Adrenal gland (tissue), 5 donors: ENCODE data around the gene BRD2.

Experiments
- POLR2A ChIP-seq, 2 donors: fragments of 450-650 bp; IDR thresholded peaks; one replicate each; pipeline ENCODE4 v1.6.1; 2017; ENCODE audit warnings: antibody characterized with exemption in 2 of 2, mild to moderate bottlenecking in 2 of 2, moderate library complexity in 1 of 2
- TF ChIP-seq, protein P1 (sequence below), 6 experiments: fragments of 450-650 bp in 4 of 6; fragments of 200-600 bp in 2 of 6; sonication (generic) in 1 of 6; IDR thresholded peaks; 1 replicate in 5 of 6; 2 replicates in 1 of 6; pipeline versions ENCODE4 v1.5.1 to v1.8.0; 2016 to 2021; ENCODE audit warnings: antibody characterized with exemption in 6 of 6, mild to moderate bottlenecking in 2 of 6, moderate library complexity in 1 of 6
- donor health status: DM: no; HTN: no; CAD: no.

DNA sequence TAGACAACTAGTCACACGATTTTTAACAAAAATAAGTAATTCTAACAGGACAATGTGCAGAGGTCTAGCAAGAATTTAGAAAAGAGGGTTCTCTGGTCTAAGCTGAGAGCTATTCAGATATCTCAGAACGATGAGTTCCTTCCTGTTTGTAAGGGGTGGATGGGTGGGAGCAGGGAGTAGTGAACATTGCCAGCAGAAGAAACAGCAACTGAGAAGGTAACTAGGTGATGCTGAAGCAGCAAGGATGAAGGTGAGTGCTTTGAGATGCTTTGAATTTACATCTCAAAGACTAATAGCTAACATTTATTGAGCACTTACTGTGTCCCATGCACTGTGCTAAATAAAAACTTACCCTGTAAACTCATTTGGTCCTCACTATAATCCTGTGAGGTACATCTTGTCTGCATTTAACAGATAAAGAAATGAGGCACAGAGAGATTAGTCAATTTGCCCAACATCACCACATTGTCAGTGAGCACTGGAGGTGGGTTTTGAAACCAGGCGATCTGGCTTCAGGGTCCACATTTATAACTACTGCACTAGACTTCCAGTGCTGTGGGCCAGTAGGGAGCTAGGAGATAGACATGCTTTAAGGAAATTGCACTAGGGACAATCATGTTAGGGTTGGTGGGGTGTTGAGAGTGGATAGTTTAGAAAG, 15.7 kb downstream of the BRD2 start:
- TF ChIP-seq, protein P1, sequence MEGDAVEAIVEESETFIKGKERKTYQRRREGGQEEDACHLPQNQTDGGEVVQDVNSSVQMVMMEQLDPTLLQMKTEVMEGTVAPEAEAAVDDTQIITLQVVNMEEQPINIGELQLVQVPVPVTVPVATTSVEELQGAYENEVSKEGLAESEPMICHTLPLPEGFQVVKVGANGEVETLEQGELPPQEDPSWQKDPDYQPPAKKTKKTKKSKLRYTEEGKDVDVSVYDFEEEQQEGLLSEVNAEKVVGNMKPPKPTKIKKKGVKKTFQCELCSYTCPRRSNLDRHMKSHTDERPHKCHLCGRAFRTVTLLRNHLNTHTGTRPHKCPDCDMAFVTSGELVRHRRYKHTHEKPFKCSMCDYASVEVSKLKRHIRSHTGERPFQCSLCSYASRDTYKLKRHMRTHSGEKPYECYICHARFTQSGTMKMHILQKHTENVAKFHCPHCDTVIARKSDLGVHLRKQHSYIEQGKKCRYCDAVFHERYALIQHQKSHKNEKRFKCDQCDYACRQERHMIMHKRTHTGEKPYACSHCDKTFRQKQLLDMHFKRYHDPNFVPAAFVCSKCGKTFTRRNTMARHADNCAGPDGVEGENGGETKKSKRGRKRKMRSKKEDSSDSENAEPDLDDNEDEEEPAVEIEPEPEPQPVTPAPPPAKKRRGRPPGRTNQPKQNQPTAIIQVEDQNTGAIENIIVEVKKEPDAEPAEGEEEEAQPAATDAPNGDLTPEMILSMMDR (IDR thresholded peaks at IDR 0.05): no peak
- TF ChIP-seq POLR2A (IDR thresholded peaks at IDR 0.05): no peak
